NCI-H2029 treated with DMSO at 0.1 percent for 48 hours (cell line): ENCODE results near the gene GSTM1.
"Not testable (repeated sequence)": the region's sequence is repeated elsewhere in the genome, so short reads cannot be mapped to it uniquely, and the experiment has no call there.

Experiments used
- DNase-seq: peaks from one replicate; lab custom pipeline; 2025; lab: John Stamatoyannopoulos, UW

Gene GSTM1

GRCh38 chr1:109659997-109660690 lies 27.5 kb upstream of the GSTM1 start:
- DNase-seq: no peak

GRCh38 chr1:109660691-109661026 lies 27.0 kb upstream of the GSTM1 start:
- DNase-seq: not testable (repeated sequence)

- DNase-seq: no peak
These were observed 26.2 kb upstream of the GSTM1 start for GRCh38 chr1:109661391-109661790.

- DNase-seq: no peak
These were observed 22.9 kb upstream of the GSTM1 start for GRCh38 chr1:109664671-109665070.

DNA sequence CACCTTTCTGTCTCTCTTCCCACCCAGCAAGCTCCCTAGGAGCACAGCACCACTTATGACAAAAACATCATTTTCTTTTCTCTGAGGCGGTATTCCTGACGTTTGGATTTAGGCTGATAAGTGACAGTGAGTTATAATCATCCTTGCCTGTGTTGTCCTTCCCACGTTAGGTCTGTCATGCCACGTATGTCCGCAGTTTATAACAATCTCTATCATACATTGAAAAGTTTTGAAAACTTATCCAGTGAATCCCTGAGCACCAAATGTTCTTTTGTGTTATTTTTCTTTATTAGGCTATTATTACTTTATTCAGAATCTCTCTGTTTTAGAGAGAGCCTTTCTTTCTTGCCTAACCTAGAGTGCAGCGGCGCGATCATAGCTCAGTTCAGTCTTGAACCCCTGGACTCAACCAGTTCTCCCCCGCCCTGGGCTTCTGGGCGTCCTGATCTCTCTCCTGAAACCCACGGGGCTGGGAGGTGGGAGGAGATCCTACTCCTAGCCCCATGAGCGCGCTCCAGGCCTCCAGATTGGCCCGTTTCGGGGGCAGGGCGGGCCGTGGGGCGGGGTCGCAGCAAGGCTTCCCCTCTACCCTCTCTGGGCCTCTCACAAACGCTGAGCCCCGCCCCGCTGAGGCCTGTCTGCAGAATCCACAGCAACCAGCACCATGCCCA lies 20.0 kb upstream of the GSTM1 start, which contains the start of gene GSTM2:
Gene GSTM2, plus strand, starts transcription at position 606 of the 671 bp plus-strand sequence. Its CDS starts 59 bp downstream, at position 665.
- DNase-seq: no peak

DNA sequence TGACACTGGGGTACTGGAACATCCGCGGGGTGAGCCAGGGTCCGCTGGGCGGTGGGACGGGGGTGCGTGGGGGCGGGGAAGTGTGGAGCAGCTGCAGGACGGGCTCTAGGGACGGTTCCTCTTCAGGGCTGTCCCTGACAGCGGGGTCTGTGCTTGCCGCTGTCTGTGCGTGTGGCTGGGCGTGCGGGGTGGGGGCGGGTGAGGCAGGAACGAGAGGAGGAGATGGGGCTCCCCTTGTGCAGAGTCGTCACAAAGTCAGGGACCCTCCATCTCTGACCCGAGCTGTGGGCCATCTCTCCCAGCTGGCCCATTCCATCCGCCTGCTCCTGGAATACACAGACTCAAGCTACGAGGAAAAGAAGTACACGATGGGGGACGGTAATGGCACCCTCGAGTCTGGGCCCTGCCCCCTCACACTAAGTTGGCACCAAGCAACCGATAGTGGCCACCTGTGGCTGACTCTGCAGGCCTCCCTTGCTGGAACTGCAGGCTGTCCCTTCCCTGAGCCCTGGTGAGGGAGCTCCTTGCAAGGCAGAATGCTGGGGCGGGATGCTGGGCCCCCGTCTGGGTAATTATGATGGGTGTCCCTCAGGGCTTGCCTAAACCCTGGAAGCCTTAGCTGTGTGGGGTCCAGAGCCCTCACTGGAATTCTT lies 19.4 kb upstream of the GSTM1 start:
- no peak for DNase-seq

DNA sequence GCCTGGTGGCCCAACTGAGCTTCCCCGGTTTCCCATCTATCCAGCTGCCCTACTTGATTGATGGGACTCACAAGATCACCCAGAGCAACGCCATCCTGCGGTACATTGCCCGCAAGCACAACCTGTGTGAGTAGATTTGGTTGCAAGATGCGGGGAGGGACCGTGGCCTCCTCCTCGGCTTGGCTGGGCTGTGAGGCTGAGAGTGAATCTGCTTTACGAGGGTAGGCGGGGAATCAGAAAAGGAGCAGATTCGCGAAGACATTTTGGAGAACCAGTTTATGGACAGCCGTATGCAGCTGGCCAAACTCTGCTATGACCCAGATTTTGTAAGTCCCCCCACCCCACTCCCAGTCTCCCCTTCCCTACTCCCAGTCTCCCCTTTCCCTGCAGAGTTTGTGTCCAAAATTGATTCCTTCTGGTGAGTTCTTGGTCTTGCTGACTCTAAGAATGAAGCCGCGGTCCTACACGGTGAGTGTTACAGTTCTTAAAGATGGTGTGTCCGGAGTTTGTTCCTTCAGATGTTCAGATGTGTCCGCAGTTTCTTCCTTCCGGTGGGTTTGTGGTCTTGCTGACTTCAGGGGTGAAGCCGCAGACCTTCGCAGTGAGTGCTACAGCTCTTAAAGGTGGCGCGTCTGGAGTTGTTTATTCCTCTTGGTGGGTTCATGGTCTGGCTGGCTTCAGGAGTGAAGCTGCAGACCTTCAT lies 18.2 kb upstream of the GSTM1 start:
- DNase-seq: no peak

GRCh38 chr1:109669949-109670302 lies 17.7 kb upstream of the GSTM1 start:
- not testable (repeated sequence) for DNase-seq

DNA sequence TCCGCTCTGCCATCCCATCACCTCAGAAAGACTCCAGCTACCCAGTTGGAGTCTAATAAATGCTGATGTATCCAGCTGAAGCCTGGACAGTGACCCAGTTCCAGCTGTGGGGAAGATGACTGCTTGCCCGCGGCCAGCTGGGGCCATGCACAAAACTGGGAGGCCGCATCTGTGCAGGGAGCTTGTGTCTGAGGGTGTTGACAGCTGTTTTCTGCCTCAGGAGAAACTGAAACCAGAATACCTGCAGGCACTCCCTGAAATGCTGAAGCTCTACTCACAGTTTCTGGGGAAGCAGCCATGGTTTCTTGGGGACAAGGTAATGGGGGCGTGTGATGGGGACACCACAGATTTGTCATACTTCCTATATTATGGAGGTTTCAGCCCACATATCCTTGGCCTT lies 16.6 kb upstream of the GSTM1 start:
- DNase-seq: no peak

GRCh38 chr1:109673861-109674260 lies 13.8 kb upstream of the GSTM1 start:
- DNase-seq: not testable (repeated sequence)

GRCh38 chr1:109676683-109677381 lies 10.8 kb upstream of the GSTM1 start:
- DNase-seq: not testable (repeated sequence)

DNA sequence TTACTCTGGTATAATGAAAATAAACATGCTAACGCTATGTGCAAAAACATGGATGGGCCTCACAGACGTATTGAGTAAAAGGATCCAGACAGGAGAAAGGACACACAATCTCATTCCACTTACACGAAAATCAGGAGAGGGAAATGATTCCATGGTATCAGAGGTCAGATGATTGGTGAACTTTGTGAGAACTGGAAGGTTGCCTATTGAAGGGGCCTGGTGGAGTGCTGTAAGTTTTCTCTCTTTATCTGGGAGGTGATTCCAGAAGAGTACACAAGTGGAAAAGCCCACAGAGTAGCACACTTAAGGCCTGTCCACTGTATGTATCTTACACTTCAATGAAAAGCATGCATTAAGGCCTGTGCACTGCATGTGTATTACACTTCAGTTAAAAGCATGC lies 10.2 kb upstream of the GSTM1 start:
- no peak for DNase-seq

DNA sequence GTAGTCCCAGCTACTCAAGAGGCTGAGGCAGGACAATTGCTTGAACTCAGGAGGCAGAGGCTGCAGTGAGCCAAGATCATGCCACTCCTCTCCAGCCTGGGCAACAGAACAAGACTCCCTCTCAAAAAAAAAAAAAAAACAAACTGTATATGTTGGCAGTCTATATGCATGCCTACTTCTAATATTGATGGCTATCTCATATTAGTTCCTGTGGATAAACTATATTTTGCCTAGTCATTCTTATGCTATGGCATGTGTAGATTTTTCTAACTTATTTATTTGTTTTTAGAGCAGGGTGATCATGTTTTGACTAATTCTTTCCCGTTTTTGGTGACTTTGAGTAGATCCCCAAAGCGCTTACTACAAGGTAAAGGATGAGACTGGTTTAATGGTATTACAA lies 9.0 kb upstream of the GSTM1 start:
- not testable (repeated sequence) for DNase-seq

- DNase-seq: not testable (repeated sequence)
These were observed 2.8 kb upstream of the GSTM1 start for GRCh38 chr1:109684777-109685176.

DNA sequence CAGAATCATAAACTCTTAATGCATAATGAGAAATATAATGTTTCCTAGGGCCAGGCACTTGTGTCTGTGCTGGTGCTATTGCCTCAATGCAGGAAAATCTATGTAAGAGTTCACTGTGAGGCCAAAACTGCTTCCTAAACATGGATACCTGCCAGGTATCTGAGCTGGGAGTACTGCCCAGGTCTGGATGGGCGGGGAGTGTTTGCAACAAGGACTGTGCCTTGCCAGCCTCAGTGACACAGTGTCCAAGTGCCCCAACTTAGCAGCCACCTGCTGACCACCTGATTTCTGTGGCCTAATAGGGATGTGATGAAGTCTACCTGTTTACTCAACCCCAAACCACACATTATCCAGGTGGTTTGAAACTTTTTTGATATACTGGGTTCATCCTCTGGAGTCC lies 2.2 kb upstream of the GSTM1 start:
- DNase-seq: not testable (repeated sequence)

DNA sequence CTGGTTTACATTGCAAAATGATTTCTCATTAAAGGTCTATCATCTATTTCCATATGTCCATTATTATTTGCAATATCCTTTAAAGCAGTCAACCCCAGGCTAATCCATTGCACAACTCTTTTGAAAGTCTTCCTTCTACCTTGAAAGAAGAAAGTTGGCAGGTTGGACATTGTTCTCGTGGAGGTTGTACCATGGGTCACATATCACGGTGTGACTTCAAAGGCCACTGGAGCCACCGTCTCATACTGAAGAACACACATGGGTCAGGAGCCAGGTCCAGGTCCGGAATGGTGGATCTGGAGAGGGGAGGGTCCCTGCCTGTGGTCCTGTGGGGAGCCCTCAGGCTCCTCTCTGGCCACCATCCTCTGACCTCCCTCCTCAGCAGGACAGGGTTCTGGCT lies 1.7 kb upstream of the GSTM1 start:
- not testable (repeated sequence) for DNase-seq

DNA sequence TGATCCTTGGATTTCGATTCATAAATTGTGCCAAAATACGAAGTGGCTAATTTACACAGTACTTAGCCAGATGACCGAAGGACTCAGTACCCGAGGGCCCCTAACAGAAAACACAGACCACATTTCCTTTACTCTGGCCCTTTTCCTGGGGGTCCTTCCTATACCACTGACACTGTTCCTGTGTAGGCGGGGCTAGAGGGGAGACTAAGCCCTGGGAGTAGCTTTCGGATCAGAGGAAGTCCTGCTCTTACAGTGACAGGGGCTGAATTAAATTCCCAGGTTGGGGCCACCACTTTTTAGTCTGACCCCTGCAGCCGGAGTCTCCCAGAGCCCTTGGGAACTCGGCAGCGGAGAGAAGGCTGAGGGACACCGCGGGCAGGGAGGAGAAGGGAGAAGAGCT lies 508 bp upstream of the GSTM1 start:
- not testable (repeated sequence) for DNase-seq

DNA sequence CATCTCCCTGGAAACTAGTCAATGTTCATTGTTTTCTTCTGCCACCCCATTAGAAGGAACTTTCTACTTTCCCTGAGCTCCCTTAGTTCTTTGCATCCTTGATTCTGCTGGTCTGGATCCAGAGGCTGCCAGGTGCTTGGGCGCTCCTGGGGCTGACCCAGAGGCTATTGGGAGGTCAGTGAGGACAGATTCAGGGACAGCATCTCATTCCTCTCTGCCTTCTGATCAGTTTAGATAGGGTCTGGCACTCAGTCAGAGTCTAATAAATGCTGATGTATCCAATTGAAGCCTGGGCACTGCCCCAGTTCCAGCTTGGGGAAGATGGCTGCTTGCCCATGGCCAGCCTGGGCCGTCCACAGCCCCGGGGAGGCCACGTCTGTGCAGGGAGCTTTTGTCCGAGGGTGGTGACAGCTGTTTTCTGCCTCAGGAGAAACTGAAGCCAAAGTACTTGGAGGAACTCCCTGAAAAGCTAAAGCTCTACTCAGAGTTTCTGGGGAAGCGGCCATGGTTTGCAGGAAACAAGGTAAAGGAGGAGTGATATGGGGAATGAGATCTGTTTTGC lies 2.3 kb downstream of the GSTM1 start:
- DNase-seq: no peak

DNA sequence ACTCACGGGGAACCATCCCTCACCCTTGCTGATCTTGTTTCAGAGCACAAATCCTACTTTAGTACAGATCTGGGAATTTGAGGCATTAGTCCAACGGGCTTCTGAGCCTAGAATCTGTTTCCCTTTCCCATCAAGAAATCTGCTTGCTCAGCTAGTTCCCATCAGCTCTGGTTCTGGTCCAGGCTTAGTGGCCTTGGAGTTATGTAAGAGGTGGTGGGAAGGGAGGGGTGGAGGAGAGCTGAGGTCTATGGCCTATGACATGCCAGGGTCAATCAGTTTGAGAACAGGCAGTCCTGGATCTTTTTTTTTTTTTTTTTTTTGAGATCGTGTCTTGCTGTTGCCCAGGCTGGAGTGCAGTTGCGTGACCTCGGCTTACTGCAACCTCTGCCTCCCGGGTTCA lies 4.1 kb downstream of the GSTM1 start:
- no peak for DNase-seq

DNA sequence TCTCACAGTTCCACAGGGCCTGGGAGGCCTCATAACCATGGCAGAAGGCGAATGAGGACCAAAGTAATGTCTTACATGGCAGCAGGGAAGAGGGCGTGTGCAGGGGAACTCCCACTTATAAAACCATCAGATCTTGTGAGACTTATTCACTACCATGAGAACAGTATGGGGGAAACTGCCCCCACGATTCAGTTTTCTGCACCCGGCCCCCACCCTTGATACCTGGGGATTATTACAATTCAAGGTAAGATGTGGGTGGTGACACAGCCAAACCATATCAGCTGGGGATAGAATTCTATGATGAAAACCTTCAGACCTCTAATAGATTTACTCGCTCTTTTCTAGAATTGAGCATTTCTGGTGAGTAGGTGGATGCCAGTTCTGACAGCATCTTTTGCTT lies 6.8 kb downstream of the GSTM1 start:
- DNase-seq: not testable (repeated sequence)

DNA sequence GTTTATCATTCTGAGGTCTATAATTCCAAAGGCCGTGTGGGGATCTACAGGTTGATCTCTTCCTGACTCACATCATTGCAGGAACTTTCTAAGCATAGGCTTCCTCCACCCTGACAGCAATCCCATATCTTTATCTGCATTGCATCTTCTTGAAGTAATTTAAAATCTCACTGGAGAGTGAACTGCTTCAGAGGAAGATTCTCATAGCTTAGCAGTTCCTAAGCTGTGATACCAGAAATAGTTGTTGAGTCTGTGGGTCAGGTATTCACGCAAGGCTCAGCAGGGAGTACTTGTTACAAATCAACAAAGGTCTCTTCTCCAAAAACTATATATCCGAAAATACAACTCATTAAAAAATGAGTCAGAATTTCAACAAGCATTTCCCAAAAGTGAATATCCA lies 7.5 kb downstream of the GSTM1 start:
- not testable (repeated sequence) for DNase-seq

DNA sequence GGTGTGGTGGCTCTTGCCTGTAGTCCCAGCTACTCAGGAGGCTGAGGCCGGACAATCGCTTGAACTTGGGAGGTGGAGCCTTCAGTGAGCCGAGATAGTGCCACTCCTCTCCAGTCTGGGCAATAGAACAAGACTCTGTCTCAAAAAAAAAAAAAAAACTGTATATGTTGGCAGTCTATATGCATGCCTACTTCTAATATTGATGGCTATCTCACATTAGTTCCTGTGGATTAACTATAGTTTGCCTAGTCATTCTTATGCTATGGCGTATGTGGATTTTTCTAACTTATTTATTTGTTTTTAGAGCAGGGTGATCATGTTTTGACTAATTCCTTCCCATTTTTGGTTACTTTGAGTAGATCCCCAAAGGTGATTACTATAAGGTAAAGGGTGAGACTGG lies 9.4 kb downstream of the GSTM1 start:
- no peak for DNase-seq
